ENCODE measurements around the gene GNAQ. TPM values are rescaled to one million over a fixed set of nuclear protein-coding genes. Genes with fewer than 3 reads are reported as not detected.

Gene GNAQ
- total RNA-seq, 1 experiment from 2014 or later: 48.6 TPM

DNA sequence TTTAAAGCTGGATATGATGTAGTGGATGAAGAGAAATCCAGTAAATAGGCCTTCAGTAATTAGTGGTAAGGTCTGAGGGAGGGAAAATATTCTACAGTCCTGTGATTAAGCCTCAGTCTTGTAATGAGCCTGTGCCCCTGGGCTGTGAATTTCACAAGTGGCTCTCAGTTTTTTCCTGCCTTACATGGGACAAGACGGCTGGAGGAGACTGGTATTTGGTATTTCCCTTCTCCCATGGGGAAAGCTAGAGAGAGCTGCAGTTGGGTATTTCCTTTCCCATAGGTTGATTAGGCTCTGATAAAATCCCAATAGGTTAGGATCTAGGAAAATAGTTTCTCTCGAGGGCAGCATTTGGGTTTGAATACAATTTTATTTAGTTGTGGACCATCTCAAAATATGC lies 321.3 kb downstream of the GNAQ start:
- no peak overlapping the region for H3K14ac ChIP-seq (ENCODE audit: insufficient read depth, low read length)
- H3K4ac ChIP-seq (ENCODE audit: low read depth, low read length): no peak overlapping the region
- H3K18ac ChIP-seq (ENCODE audit: insufficient read length, low read depth, low read length): no peak overlapping the region
- no peak overlapping the region for H2AK5ac ChIP-seq (ENCODE audit: insufficient read length, low read length)
- no peak overlapping the region for H2BK5ac ChIP-seq (ENCODE audit: insufficient read length, low read length)
- TF ChIP-seq, protein P1, sequence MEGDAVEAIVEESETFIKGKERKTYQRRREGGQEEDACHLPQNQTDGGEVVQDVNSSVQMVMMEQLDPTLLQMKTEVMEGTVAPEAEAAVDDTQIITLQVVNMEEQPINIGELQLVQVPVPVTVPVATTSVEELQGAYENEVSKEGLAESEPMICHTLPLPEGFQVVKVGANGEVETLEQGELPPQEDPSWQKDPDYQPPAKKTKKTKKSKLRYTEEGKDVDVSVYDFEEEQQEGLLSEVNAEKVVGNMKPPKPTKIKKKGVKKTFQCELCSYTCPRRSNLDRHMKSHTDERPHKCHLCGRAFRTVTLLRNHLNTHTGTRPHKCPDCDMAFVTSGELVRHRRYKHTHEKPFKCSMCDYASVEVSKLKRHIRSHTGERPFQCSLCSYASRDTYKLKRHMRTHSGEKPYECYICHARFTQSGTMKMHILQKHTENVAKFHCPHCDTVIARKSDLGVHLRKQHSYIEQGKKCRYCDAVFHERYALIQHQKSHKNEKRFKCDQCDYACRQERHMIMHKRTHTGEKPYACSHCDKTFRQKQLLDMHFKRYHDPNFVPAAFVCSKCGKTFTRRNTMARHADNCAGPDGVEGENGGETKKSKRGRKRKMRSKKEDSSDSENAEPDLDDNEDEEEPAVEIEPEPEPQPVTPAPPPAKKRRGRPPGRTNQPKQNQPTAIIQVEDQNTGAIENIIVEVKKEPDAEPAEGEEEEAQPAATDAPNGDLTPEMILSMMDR (conservative IDR thresholded peaks at IDR 0.05): no peak
- DNase-seq: no peak
- H3K23me2 ChIP-seq (ENCODE audit: insufficient read length, low read depth, low read length, poor library complexity, severe bottlenecking): no peaks in the 10 kb centered on the region
- H4K5ac ChIP-seq (ENCODE audit: insufficient read length, low read depth, low read length): no peak overlapping the region
- no peaks in the 10 kb centered on the region for H3K27me3 ChIP-seq (ENCODE audit: insufficient read depth, low read length)
- H2BK12ac ChIP-seq (ENCODE audit: insufficient read length, low read depth, low read length): no peak overlapping the region
- peaks cover 24 to 33% of the 10 kb centered on the region in 2 experiments for H3K9me3 Mint-ChIP-seq
- H3T11ph ChIP-seq (ENCODE audit: low read length): no peak overlapping the region
- H3K23ac ChIP-seq (ENCODE audit: insufficient read length, low read depth, low read length): no peak overlapping the region
- H3K56ac ChIP-seq (ENCODE audit: insufficient read length, low read depth, low read length): no peak overlapping the region
- peaks cover 10 to 35% (median 21%) of the 10 kb centered on the region in 3 experiments for H3K36me3 Mint-ChIP-seq (ENCODE audit: insufficient read depth in 1 of 3, low read depth in 3 of 3)
- no peaks in the 10 kb centered on the region for H4K20me1 ChIP-seq (ENCODE audit: control insufficient read depth, insufficient read depth, insufficient read length)
- H3K9ac ChIP-seq (ENCODE audit: extremely low read depth, insufficient read length, low read length): no peak overlapping the region
- H4K8ac ChIP-seq (replicated peaks; ENCODE audit: insufficient read length, low read depth, low read length): no peak overlapping the region
- H3K79me1 ChIP-seq (ENCODE audit: insufficient read depth, low read depth, low read length, poor library complexity, severe bottlenecking): no peaks in the 10 kb centered on the region
- H4K91ac ChIP-seq (ENCODE audit: insufficient read length, low read depth, low read length): no peak overlapping the region
- no peak overlapping the region for H3K4me3 Mint-ChIP-seq
- H2BK20ac ChIP-seq (ENCODE audit: low read depth, low read length, poor library complexity, severe bottlenecking): no peak overlapping the region
- H3K27ac Mint-ChIP-seq: no peak overlapping the region
- H3K27me3 Mint-ChIP-seq (ENCODE audit: low read depth): no peaks in the 10 kb centered on the region
- no peak overlapping the region for H2BK120ac ChIP-seq (ENCODE audit: low read depth, low read length, poor library complexity, severe bottlenecking)
- WGBS (ENCODE audit: extremely low coverage, insufficient read length, low lambda C conversion rate): no CpG with 5 or more reads among the region's 2 CpGs
- no peak overlapping the region for H3K4me2 ChIP-seq (ENCODE audit: insufficient read depth, insufficient read length, low read length)
- H3K79me2 ChIP-seq (ENCODE audit: insufficient read depth, low read length): no peaks in the 10 kb centered on the region
- peaks cover 23 to 26% of the 10 kb centered on the region in 2 experiments for H3K4me1 Mint-ChIP-seq
- peaks cover 3% of the 10 kb centered on the region; the same call in 1 of the 2 replicates for H3K4me1 ChIP-seq (ENCODE audit: insufficient read depth, low read length)
- no peak overlapping the region for H3K27ac ChIP-seq (ENCODE audit: insufficient read length, low read depth, low read length)
- H3K9me3 ChIP-seq (ENCODE audit: control insufficient read depth, low read depth, low read length): peaks cover 5% of the 10 kb centered on the region
- H2BK15ac ChIP-seq (ENCODE audit: low read depth, low read length): no peak overlapping the region
- no peak overlapping the region for H2AFZ ChIP-seq (ENCODE audit: low read length)
